SW480 (cell line): ENCODE results near the gene PPM1F.
A peak's percentile ranks its signal among the peaks of the same experiment; 100 is the strongest.

Experiments
- DNase-seq: peaks from one replicate; pipeline ENCODE4 v3.0.0-alpha.2; 2016; ENCODE audit warnings: low spot score

The PPM1F gene

GRCh38 chr22:21952586-21953571, at the start of gene PPM1F:
TSS of gene PPM1F (minus strand) at chr22:21952848. CDS start at chr22:21946048, 6,800 bp downstream.
- DNase-seq: peak; percentile 68

GRCh38 chr22:22001664-22002525, 49.2 kb upstream of the PPM1F start:
- DNase-seq: no peak

- no peak for DNase-seq
Observed at GRCh38 chr22:21998595-21999247, 46.1 kb upstream of the PPM1F start.

- DNase-seq: no peak
Observed at GRCh38 chr22:21996175-21996720, 43.6 kb upstream of the PPM1F start.

- no peak for DNase-seq
Observed at GRCh38 chr22:21995660-21996059, 43.0 kb upstream of the PPM1F start.

GRCh38 chr22:21994881-21995444, 42.3 kb upstream of the PPM1F start:
- DNase-seq: no peak

GRCh38 chr22:21992593-21993237, 40.1 kb upstream of the PPM1F start:
- no peak for DNase-seq

GRCh38 chr22:21991774-21992173, 39.1 kb upstream of the PPM1F start:
- no peak for DNase-seq

- DNase-seq: no peak
Observed at GRCh38 chr22:21991304-21991596, 38.6 kb upstream of the PPM1F start.

GRCh38 chr22:21990445-21991303, 38.0 kb upstream of the PPM1F start:
- DNase-seq: no peak

GRCh38 chr22:21989049-21989448, 36.4 kb upstream of the PPM1F start:
- no peak for DNase-seq

GRCh38 chr22:21985214-21985613, 32.6 kb upstream of the PPM1F start:
- no peak for DNase-seq

GRCh38 chr22:21984793-21985192, 32.1 kb upstream of the PPM1F start:
- peak; percentile 4 for DNase-seq

- DNase-seq: peak; percentile 71
Observed at GRCh38 chr22:21982338-21982965, 29.8 kb upstream of the PPM1F start, which contains the start of gene TOP3B. TSS of gene TOP3B (minus strand) at chr22:21982787. CDS start at chr22:21975709, 7,078 bp downstream.

- no peak for DNase-seq
Observed at GRCh38 chr22:21981874-21982273, 29.2 kb upstream of the PPM1F start.

GRCh38 chr22:21980547-21980946, 27.9 kb upstream of the PPM1F start:
- no peak for DNase-seq

- DNase-seq: no peak
Observed at GRCh38 chr22:21978564-21979386, 26.1 kb upstream of the PPM1F start.

- DNase-seq: no peak
Observed at GRCh38 chr22:21977814-21978213, 25.2 kb upstream of the PPM1F start.

- no peak for DNase-seq
Observed at GRCh38 chr22:21975854-21976345, 23.3 kb upstream of the PPM1F start.
